Measurements from ENCODE around the gene B9D1.

The B9D1 gene

DNA sequence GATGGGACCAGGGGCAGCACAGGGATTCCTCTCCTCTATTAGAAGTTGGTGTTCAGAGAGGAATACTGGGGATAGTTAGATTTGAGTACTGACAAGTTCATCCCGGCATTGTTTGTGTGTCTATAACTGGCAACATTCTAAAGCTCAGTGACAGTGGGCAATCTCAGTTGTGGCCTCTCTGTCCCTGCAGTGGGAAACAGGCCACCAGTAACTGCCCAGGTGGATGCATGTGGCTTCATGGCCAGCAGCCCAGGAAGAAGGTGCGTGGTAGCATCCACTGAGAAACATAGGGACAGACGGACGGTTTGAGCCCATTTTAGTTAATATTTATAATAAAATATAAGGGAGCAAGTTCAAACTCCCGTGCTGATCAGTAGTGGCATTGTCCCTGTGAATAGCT, 51.5 kb downstream of the B9D1 start:
- no peak overlapping the region for H3K4me3 ChIP-seq (ENCODE audit: low read depth, low read length)
- DNase-seq (ENCODE audit: low read depth) = no peak

DNA sequence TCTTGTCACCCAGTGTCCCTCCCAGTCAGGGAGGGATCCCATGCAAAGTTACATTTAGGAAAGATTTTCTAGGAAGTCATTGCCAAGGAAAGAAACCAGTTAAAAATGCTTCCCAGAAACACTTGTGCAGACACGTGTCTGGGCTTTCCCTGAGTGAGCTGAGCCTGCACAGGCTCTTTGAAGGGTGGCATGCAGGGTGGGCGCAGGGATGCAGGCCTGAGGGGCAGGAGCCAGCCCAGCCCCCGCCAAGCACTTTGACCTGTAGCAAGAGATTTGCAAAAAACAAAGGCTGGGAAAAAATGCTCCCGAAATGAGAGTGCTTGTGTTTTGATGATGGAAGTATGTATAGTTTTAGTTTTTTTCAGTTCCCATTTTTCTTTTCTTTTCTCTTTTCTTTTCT, 52.4 kb downstream of the B9D1 start:
- DNase-seq (ENCODE audit: low read depth) = no peak

DNA sequence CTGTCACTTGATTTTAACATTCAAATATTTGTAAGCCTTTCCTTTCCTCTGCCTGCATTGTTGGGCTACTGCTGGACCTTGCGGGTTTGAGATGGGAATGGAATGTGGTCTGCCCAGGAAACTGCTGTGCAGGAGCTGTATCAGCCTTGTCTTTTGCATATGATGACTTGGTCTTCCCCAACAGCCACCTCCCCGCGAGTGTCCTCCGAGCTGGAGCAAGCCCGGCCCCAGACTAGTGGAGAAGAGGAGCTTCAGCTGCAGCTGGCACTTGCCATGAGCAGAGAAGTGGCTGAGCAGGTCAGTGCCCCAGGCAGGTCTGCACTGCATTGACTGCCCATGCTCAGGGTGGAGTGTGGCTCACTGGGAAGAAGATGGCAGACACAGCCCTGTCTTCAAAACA, 52.8 kb downstream of the B9D1 start:
- no peak overlapping the region for H3K4me3 ChIP-seq (ENCODE audit: low read depth, low read length)
- no peak for DNase-seq (ENCODE audit: low read depth)

More for the DNA sequence above, 52.4 kb downstream of the B9D1 start:
- H3K4me3 ChIP-seq (ENCODE audit: low read depth, low read length) = no peak overlapping the region

DNA sequence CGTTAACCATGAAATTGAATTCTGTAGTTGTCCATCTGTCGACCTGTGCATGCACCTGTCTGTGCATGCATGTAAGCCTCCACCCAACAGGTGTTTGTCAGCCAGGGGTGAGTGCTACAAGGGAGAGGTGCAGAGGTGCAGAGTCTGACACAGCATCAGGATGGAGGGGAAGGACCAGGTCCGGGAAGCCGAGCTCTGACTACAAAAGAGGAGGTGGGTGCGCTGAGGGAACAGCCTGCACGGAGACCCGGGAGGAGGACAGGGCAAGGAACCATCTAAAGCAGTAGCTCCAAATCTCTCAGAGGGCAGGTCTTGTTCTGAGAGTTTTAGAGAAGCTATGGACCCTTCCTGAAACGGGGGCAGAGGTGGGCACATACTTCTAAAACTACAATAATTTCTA, 54.1 kb downstream of the B9D1 start:
- no peak overlapping the region for H3K4me3 ChIP-seq (ENCODE audit: low read depth, low read length)
- DNase-seq (ENCODE audit: low read depth) = no peak

DNA sequence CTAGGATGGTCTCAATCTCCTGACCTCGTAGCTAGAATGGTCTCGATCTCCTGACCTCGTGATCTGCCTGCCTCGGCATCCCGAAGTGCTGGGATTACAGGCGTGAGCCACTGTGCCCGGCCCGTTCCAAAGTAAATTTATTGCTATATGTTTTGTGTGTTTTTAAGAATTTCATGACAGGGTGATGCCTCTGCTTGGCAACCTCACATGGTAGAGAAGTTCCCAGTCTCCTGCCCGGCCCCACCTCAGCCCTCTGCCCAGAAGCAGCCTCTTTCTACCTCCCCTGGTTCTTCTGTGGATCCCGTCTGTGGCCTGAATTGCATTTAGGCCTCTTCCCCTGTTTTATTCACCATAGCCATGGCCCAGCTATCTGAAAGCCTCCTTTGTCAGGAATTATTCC, 55.0 kb downstream of the B9D1 start:
- DNase-seq (ENCODE audit: low read depth) = no peak
- H3K4me3 ChIP-seq (ENCODE audit: low read depth, low read length) = no peak overlapping the region

DNA sequence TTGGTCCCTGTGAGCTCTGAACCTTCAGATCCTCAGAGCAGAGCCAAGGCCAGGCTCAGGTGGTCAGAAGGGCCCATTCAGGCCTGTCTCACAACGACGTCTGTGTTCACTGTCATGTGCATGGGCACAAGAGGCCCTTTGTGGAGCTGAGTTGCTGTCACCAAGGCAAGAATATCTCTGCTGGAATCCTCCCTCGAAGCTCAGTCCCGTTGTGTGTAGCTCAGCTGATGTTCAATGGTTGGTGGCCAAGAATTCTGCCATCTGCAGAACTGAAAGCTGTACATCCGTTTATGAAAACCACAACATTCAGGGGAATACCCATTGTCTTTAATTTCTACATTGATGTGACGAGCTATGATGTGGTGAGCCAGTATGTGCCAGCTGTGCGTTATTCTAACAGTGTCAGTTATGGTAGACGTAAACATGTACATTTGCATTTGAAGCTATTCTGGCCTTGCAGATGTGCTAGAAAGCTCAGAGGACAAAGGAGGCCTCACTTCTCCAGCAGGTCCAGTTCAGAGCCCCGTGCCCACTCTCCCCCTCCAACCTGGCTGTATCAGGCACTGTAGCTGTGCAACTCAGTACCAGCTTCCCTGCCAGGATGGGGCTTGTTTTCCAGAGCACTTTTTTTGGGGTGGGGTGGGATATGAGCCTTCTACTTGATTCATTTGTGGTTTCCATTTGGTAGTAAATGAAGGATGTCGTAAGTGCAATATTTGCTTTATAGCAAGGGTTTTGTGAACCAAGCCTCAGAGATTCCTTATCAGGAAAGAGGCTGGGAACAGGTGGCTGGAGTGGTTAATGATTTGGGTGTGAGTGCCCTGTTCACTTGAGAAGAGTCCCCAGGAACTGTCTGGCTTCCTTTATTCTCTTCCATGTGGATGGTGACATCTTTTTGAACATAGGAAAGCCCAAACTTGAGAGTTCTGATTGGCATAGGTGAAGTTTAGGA, 56.1 kb downstream of the B9D1 start:
- DNase-seq (ENCODE audit: low read depth) = no peak
- H3K4me3 ChIP-seq (ENCODE audit: low read depth, low read length) = no peak overlapping the region

DNA sequence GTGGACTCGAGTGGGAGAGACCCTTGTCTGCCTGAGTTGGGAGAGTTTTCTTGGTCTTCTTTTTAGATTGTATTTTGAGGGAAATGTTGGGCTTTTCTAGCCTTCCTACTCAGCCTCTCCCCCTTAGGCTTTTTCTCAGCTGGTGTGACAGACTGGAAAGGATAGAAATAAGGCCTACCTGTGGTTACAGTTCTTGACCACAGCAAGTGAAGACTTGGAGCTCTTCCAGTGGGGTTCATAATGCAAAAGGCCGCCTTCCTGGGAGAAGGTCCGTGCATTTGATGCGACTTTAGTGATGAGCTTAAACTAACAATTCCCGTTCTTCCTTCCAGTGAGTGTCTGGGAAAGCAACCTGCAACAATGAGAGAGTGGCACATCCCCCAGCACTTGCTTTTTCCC, 56.8 kb downstream of the B9D1 start:
- H3K4me3 ChIP-seq (ENCODE audit: low read depth, low read length) = no peak overlapping the region
- DNase-seq (ENCODE audit: low read depth) = no peak

DNA sequence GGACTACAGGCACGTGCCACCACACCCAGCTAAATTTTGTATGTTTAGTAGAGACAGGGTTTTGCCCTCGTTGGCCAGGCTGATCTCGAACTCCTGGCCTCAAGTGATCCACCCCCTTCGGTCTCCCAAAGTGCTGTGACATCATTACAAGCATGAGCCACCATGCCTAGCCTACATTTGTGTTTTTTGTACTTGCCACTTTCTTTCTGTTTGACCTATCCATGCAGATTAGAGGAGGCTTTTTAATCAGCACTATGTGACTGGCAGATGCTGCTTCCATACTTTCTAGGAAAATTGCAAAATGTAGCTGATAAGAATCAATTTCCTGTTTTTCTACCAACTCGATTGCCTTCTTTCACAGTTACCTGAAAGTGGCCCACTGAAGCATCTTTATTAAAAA, 57.3 kb downstream of the B9D1 start:
- DNase-seq (ENCODE audit: low read depth) = no peak
- no peak overlapping the region for H3K4me3 ChIP-seq (ENCODE audit: low read depth, low read length)

DNA sequence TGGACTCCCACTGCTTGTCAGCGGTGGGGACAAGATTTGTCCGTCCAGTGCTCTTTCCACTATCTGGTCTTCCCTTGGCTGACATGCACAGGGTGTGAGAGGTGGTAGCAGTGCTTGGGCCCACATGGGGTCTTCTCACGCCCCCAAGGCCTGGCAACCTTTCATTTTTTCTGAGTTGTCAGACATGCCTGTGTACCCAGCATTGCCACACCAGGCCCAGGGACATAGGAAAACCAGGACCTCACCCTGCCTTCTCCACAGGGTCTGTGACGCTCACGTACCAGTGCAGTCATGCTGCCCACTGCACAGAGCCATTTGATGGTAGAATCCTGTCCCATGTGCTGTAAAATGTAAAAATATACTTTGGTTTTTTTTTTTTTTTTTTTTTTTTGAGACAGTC, 57.8 kb downstream of the B9D1 start:
- H3K4me3 ChIP-seq (ENCODE audit: low read depth, low read length) = no peak overlapping the region

DNA sequence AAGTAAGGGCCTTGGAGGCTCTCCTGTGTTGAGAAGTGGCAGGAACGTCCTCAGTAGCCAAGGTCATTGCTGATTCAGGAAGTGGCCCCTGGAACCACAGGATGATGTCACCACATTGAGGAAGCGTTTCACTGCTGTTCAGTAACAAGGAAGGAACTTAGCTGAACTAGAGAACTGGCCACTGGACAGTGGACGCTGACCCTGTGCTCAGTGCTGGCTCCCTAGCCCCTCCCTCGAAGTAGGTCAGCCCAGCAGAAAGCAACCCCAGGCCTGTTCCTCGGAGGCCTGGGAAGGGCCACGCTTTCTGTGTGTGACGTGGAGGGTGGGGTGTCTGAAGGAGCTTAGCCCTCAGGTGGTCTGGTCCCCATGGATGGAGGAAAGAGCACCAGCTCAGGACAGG, 58.3 kb downstream of the B9D1 start:
- H3K4me3 ChIP-seq (ENCODE audit: low read depth, low read length) = no peak overlapping the region
- DNase-seq (ENCODE audit: low read depth) = no peak

More for the DNA sequence above, 57.8 kb downstream of the B9D1 start:
- DNase-seq (ENCODE audit: low read depth) = no peak

DNA sequence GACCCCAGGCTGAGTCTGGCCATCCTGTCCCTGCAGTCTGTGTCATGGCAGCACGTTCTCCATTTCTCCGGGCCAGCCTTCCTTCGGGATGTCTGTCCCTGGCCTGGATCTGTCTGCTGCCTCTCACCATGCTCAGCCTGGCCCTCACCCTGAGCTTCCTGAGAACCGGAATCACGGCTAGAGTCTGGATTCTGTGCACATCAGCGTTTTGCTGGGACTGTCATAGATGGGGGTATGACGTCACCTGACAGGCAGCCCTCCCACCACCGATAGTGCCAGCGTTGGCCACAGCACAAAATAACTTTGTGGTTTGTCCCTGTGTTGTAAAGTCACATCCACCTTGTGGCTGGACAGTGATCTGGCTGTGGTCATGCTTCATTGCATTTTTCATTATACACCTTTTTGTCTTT, 59.2 kb downstream of the B9D1 start:
- H3K4me3 ChIP-seq (ENCODE audit: low read depth, low read length) = no peak overlapping the region
- DNase-seq (ENCODE audit: low read depth) = no peak

DNA sequence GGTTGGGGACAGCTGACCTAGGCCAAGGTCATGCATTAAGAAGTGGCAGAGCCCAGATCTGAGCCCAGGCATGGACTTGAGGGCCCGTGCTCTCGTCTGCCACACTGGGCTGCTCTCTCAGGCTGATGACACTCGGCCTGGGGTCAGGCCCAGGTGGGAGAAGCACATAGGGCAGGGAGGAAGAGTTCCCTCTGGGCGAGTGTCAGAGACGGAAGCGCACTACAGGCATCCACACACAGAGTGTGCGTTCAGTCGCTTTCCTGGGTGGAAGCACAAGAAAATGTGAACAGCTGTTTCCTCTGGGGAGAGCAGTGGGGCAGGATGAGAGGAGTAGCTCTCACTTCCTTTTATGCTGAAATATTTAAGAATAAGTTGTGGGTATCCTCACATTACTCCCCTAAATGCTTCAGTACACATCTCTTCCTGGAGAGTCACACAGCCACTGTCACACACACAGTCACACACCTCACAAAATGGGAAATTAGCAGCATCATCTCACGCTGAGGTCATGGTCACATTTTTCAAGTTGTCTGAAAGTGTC, 59.7 kb downstream of the B9D1 start:
- DNase-seq (ENCODE audit: low read depth) = no peak
- no peak overlapping the region for H3K4me3 ChIP-seq (ENCODE audit: low read depth, low read length)

DNA sequence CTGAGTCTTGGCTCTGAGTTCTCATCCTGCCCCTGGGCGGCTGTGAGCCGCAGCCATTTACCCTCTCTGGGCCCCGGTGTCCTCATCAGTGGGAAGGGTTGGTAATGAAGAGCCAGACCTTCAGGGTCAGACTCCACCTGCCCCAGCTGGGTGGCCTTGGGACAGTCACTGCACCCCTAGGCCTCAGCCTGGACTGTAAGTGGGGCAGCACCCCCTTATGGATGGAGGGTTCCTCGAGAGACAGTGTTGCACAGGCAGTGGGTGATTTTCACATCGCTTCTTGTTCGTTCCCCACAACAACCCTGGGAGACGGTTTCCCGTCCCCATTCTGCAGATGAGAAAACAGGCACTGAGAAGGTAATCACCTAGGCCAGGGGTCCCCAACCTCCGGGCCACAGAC, 60.5 kb downstream of the B9D1 start:
- no peak for DNase-seq (ENCODE audit: low read depth)
- H3K4me3 ChIP-seq (ENCODE audit: low read depth, low read length) = no peak overlapping the region

DNA sequence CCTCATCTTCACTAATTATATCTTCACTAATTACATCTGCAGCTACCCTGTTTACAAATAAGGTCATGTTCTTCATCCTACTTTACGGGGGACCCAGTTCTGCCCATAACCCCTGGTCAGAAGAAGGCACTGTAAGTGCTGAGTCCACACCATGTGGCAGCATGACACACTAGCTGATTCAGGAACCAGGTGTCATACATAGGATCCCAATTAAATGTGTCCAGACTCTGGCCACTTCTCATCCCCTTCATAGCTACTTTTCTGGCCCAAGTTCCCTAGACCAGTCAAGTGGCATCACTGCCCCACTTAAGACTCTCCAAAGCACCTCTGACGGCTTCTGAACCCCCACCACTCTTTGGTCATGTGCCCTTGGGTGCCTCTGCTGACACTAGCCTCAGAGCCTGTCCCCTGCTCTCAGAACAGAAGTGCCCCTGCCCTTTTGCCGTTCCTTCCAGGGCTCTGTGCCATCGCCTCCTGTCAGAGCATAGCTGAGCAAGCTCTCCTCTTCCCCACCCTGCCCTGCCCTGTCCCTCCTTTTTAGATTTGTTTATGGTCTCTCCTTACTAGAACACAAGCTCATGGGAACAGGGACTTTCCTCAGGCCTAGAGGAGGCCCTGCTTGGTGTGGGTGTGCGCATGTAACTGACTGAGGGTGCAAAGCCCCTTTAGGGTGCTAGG, 61.1 kb downstream of the B9D1 start:
- no peak overlapping the region for H3K4me3 ChIP-seq (ENCODE audit: low read depth, low read length)
- no peak for DNase-seq (ENCODE audit: low read depth)

DNA sequence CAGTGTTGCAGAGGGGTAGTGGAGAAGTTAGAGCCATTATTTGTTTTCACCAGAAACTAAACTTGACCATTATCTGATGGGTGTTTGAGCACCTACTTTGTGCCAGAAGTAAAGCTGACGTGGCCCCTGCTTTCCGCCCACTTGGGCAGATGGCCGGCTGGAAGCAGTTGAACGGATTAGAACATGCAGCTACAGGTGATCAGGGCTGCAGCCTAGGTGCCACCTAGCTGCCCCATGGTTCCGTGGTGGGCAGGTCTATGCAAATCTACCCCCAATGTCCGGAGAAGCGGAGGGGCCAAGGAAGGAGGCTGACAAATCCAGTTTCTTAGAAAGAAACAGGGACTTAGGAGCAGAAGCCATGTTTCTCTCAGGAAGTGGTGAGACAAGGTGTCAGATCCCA, 62.7 kb downstream of the B9D1 start:
- no peak for DNase-seq (ENCODE audit: low read depth)
- H3K4me3 ChIP-seq (ENCODE audit: low read depth, low read length) = no peak overlapping the region

DNA sequence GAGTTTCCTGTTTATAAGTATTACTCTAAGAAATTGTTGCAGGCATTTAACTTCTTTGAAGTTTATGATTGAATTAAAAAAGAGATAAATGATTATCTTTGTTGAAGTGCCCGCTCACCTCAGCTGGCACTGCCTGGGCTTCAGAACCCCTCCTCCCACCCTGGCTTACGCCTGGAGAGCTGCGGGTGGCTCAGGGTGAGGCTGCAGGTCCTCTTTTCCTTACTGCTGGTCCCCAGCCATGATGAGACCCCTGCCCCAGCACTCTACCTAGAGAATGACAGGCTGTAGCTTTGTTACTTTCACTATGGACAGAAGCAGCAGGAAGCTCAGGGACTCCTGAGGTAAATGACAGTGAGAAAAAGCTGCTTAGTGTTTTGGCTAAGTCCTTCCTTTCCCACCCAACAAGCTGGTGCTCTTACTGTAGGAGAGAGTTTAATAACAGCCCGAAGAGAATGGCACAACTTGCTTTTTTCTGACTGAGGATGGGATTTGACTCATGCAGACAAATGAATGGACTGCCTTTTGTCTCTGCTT, 63.2 kb downstream of the B9D1 start:
- DNase-seq (ENCODE audit: low read depth) = no peak

DNA sequence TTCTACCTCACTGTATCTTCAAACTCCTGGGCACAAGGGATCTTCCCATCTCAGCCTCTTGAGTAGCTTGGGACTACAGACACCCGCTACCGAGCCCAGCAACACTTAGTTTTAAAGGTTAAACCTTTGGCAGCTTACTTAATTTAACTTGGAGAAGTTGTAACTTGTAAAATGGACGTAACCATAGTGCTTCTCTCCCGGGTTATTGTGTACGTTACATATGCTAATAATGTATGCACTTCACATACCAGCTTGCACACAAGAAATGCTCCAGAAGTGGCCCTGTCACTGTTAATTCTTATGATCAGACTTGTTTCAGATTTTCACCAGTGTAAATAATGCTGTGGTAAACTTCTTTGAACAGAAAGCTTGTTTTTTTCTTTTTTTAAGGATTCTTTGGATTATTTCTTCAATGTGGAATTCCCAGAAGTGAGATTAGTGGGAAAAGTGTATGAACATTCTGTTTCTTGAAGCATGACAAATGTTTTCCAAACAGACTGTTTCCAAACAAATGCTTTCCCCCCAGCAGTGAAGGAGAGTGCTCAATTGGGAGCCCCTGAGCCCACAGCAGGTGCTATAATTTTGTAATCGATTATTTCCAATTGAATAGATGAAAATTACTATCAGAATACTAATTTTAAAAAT, 63.8 kb downstream of the B9D1 start:
- no peak overlapping the region for H3K4me3 ChIP-seq (ENCODE audit: low read depth, low read length)
- no peak for DNase-seq (ENCODE audit: low read depth)

More for the DNA sequence above, 63.2 kb downstream of the B9D1 start:
- H3K4me3 ChIP-seq (ENCODE audit: low read depth, low read length) = no peak overlapping the region

DNA sequence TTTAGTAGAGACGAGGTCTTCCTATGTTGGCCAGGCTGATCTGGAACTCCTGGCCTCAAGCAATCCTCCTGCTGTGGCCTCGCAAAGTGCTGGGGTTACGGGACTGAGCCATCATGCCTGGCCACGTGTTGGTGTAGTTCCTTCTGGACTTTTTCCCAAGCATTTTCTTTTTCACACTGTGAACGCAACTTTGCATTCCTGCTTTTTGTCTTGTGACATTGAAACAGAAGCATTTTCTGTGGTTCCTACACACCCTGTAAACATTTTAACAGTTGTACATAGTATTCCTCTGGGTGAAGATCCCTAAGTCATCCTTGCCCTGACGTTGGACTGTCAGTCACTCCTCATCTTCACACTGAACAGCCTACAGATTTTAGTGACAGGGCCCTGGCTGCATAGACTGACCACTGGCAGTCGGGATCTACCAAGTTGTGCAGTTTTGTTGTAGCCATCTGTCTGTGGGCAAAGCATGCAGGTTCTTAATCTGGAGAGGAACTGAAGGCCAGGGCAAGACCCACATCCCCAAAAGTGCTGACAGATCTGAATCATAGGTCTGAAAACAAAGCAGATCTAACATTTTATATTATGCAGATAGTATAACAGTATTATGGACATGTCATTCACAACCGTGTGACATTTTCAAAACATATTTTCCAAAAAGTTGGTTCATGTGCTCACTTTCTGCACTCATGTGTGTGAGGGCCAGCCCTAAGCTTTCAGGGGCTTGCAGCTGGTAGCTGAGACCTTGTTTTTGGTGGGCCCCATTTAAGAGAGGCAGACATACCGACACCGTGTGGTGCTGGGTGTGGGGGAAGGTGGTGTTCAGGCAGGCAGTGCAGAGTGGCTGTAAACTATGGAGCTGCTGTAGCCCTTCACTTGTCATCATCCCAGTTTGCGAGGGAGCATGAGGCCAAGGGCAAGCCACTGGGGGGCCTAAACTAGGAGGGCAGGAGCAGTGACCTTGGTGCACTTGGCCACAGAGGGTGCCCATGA, 65.4 kb downstream of the B9D1 start:
- H3K4me3 ChIP-seq (ENCODE audit: low read depth, low read length) = no peak overlapping the region
- DNase-seq (ENCODE audit: low read depth) = no peak

Measured in skeletal muscle cell (primary cell).